Measurements from ENCODE around the gene ZNF783.

DNA sequence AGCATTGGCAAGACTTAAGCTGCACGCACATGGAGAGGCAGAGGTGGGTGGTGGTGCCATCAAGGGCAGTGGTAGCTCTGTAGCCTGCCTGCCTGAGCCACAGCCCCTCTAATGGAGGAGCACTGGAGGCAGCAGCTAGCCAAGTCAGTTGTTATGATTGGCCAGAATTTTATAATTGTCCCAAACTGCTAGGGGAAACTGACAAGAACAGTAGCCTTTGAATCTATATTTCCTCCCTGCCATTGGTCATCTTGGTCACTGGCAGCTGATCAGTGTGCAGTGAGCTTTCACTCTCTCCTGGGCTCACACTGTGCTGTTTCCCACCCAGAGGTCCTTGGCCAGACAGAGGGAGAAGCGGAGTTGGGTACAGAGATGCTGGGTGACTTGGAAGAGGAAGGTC lies 9.6 kb upstream of the ZNF783 start:
- TF ChIP-seq, protein P1, sequence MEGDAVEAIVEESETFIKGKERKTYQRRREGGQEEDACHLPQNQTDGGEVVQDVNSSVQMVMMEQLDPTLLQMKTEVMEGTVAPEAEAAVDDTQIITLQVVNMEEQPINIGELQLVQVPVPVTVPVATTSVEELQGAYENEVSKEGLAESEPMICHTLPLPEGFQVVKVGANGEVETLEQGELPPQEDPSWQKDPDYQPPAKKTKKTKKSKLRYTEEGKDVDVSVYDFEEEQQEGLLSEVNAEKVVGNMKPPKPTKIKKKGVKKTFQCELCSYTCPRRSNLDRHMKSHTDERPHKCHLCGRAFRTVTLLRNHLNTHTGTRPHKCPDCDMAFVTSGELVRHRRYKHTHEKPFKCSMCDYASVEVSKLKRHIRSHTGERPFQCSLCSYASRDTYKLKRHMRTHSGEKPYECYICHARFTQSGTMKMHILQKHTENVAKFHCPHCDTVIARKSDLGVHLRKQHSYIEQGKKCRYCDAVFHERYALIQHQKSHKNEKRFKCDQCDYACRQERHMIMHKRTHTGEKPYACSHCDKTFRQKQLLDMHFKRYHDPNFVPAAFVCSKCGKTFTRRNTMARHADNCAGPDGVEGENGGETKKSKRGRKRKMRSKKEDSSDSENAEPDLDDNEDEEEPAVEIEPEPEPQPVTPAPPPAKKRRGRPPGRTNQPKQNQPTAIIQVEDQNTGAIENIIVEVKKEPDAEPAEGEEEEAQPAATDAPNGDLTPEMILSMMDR (IDR thresholded peaks at IDR 0.05): no peak
- TF ChIP-seq POLR2A (IDR thresholded peaks at IDR 0.05) (no peak), POLR2AphosphoS5 (IDR thresholded peaks at IDR 0.05) (no peak)

Measured in prostate gland (tissue), 2 donors.